Measurements from ENCODE around the gene ATP2C2. TPM values are rescaled to one million over a fixed set of nuclear protein-coding genes. Genes with fewer than 3 reads are reported as not detected.

Gene ATP2C2
- total and polyA plus RNA-seq, 9 of the 15 experiments (the other 6 are each of a cell fraction or from before 2014, with no cell fraction given), result 0.75 TPM; not detected in 8

GRCh38 chr16:84332975-84333684, 35.2 kb upstream of the ATP2C2 start (continued):
- no peak for TF ChIP-seq ERF (CRISPR knock-in tag; IDR thresholded peaks at IDR 0.05)
- no peak for TF ChIP-seq REST (IDR thresholded peaks at IDR 0.05; ENCODE audit: borderline replicate concordance)
- TF ChIP-seq REST (CRISPR knock-in tag; IDR thresholded peaks at IDR 0.05; ENCODE audit: low read depth), result no peak
- no peak for TF ChIP-seq ETV1 (tag; conservative IDR thresholded peaks at IDR 0.05; ENCODE audit: low read depth)
- no peak for TF ChIP-seq PBX2 (CRISPR knock-in tag; IDR thresholded peaks at IDR 0.05; ENCODE audit: low read depth)
- TF ChIP-seq PBX2 (tag; conservative IDR thresholded peaks at IDR 0.05; ENCODE audit: low read depth), result no peak
- TF ChIP-seq PRPF4 (IDR thresholded peaks at IDR 0.05; ENCODE audit: insufficient read depth, low read depth, low read length, poor library complexity, severe bottlenecking), result no peak
- TF ChIP-seq IRF2 (CRISPR knock-in tag; IDR thresholded peaks at IDR 0.05), result no peak
- TF ChIP-seq IRF1 (CRISPR knock-in tag; IDR thresholded peaks at IDR 0.05; ENCODE audit: borderline replicate concordance), result no peak
- no peak for TF ChIP-seq ZNF57 (CRISPR knock-in tag; IDR thresholded peaks at IDR 0.05)
- no peak for TF ChIP-seq ATF3 (IDR thresholded peaks at IDR 0.05)
- no peak for TF ChIP-seq ATF3 (CRISPR knock-in tag; conservative IDR thresholded peaks at IDR 0.05)
- TF ChIP-seq THRA (IDR thresholded peaks at IDR 0.05), result no peak

All from K562 (cell line).